Mammary epithelial cell (primary cell): Measurements from ENCODE around the gene UTS2B.

ENCODE experiments used
- CTCF ChIP-seq, 2 donors: IDR thresholded peaks in 1 of 2; conservative IDR thresholded peaks in 1 of 2; 2 replicates each; pipeline ENCODE4 v1.5.1; 2011 to 2012; ENCODE audit warnings: inconsistent platforms in 2 of 2, low read length in 2 of 2, mild to moderate bottlenecking in 2 of 2, control low read depth in 1 of 2, low read depth in 1 of 2; ENCODE audit not compliant: insufficient read depth in 1 of 2; ENCODE audit errors: extremely low read depth in 1 of 2
- EZH2 ChIP-seq: IDR thresholded peaks from 2 replicates; pipeline ENCODE4 v1.6.1; 2012; ENCODE audit warnings: low read length, inconsistent platforms, borderline replicate concordance

- no peak for TF ChIP-seq CTCF (conservative IDR thresholded peaks at IDR 0.05 in 1 of 2, IDR thresholded peaks at IDR 0.05 in 1 of 2; ENCODE audit: extremely low read depth in 1 of 2, insufficient read depth in 1 of 2, low read depth in 1 of 2, low read length in 2 of 2)
- TF ChIP-seq EZH2: no peak
Observed at GRCh38 chr3:191290311-191291025, 39.9 kb downstream of the UTS2B start.
